GM13976 (cell line): ENCODE data around the gene DYNC1LI2.
A peak's percentile ranks its signal among the peaks of the same experiment; 100 is the strongest.

Source experiments
- DNase-seq: peaks from one replicate; pipeline ENCODE4 v3.0.0; 2012; ENCODE audit warnings: low spot score
- in situ Hi-C: fragments of 300-500 bp; cut with MboI; formaldehyde crosslinking; loops from one replicate; pipeline ENCODE4 v1.12.0; 2022; ENCODE audit warnings: low sequenced_read_pairs, mixed read lengths, inconsistent platforms; ENCODE audit not compliant: unreplicated experiment
- TF ChIP-seq, protein P1 (sequence below): IDR thresholded peaks from 2 replicates; pipeline ENCODE4 v1.5.1; 2012; ENCODE audit warnings: borderline replicate concordance, mild to moderate bottlenecking; ENCODE audit not compliant: insufficient read depth; ENCODE audit errors: extremely low read depth, missing control alignments, control extremely low read depth

DYNC1LI2 gene

DNA sequence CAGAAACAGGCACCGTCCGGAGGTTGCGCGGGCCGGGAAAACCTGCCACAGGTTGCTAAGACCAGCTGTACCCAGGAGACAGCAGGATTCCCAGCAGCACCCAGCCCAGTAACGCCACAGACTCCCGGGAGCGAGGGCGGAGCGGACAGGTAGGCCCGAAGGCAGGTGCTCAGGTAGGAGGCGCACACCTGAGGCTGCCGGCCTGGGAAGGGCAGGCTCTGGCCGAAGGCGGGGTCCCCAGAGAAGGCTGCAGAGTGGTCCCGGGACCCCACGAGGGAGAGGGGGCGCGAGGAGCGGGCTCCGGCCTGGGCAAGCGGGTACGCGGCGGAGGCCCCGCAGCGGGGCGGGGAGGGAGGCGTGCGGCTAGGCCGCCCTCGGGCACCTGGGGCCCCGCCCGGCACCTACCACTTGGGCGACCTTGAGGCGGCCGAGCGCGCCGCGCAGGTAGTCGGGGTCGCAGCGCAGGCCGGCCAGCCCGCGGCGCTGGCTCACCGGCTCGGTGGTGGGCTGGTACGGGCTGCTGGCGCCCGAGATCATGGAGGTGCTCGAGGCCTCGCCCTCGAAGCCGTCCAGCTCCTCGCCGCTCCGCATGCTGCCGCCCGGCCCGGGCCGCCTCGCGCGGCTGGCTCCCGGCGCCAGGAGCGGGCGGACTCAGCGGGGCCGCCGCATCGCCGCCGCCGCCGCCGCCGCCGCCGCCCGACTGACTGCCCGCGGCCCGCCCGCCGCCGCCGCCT, 55.3 kb downstream of the DYNC1LI2 start:
- no peak for DNase-seq
- in situ Hi-C loops = no loop called here

DNA sequence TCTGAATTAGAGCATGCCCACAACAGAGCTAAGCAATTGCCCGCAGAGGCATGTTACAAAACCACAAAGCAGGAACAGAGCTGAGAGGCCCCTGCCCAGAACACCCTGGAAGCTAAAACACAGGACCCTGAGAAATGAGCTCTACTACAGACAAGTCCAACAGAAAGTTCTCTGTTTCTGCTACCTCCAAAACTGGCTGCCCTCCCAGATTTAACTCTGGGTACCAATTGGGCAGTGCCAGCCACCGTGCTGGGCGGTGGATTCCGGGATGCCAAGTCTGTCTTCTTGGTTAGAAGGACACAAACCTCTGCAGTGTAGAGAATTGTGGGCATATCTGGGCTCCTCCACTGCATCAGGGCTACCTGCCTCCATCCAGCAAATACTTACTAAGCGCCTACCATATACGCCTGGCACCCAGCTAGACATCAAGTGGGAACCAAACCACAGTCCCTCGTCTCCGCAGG, 55.9 kb downstream of the DYNC1LI2 start:
- no peak for DNase-seq
- in situ Hi-C loops = no loop called here
- TF ChIP-seq, protein P1, sequence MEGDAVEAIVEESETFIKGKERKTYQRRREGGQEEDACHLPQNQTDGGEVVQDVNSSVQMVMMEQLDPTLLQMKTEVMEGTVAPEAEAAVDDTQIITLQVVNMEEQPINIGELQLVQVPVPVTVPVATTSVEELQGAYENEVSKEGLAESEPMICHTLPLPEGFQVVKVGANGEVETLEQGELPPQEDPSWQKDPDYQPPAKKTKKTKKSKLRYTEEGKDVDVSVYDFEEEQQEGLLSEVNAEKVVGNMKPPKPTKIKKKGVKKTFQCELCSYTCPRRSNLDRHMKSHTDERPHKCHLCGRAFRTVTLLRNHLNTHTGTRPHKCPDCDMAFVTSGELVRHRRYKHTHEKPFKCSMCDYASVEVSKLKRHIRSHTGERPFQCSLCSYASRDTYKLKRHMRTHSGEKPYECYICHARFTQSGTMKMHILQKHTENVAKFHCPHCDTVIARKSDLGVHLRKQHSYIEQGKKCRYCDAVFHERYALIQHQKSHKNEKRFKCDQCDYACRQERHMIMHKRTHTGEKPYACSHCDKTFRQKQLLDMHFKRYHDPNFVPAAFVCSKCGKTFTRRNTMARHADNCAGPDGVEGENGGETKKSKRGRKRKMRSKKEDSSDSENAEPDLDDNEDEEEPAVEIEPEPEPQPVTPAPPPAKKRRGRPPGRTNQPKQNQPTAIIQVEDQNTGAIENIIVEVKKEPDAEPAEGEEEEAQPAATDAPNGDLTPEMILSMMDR = no peak

More for the DNA sequence above, 55.3 kb downstream of the DYNC1LI2 start:
- TF ChIP-seq, protein P1 = peak; percentile 5

DNA sequence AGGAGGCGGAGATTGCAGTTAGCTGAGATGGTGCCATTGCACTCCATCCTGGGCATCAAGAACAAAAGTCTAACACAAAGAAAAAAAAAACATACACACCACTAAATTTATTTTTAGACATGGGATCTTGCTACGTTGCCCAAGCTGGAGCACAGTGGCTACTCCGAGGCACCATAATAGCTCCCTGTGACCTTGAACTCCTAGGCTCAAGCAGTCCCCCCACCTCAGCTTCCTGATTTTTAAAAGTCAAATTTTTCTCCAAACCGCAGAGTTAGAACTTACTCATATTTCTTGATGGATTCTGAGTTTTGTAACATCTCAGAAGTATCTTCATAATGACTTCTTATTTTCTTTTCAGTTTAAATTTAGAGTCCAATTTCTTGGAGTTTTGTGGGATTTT, 58.3 kb downstream of the DYNC1LI2 start:
- TF ChIP-seq, protein P1 = no peak
- in situ Hi-C loops = no loop called here
- no peak for DNase-seq

DNA sequence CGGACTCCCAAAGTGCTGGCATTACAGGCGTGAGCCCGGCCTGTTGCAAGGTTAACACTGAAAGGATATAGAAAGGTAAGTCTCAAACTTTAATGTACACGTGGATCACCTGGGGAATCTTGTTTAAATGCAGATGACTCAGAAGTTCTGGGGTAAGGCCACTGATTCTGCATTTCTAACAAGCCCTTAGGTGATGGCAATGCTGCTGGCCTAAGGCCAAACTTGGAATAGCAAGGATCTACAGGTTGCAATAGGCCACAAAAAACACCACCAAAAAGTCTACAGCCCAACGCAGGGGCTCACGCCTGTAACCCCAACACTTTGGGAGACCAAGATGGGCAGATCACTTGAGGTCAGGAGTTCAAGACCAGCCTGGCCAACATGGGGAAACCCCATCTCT, 59.1 kb downstream of the DYNC1LI2 start:
- DNase-seq = no peak
- in situ Hi-C loops = no loop called here
- TF ChIP-seq, protein P1 = no peak

DNA sequence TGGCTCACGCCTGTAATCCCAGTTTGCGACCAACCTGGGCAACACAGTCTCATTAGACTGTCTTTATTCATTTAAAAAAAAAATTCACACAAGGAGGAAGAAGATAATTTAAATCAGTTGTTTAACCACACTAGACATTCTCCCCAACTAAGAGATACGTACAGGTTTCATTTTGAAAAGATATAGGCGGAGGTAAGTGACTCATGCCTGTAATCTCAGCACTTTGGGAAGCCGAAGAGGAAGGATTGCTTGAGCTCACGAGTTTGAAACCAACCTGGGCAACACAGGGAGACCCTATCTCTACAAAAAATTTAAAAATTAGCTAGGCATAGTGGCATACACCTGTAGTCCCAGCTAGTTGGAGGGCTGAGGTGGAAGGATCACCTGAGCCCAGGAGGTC, 60.2 kb downstream of the DYNC1LI2 start:
- in situ Hi-C loops = no loop called here
- TF ChIP-seq, protein P1 = no peak
- no peak for DNase-seq

DNA sequence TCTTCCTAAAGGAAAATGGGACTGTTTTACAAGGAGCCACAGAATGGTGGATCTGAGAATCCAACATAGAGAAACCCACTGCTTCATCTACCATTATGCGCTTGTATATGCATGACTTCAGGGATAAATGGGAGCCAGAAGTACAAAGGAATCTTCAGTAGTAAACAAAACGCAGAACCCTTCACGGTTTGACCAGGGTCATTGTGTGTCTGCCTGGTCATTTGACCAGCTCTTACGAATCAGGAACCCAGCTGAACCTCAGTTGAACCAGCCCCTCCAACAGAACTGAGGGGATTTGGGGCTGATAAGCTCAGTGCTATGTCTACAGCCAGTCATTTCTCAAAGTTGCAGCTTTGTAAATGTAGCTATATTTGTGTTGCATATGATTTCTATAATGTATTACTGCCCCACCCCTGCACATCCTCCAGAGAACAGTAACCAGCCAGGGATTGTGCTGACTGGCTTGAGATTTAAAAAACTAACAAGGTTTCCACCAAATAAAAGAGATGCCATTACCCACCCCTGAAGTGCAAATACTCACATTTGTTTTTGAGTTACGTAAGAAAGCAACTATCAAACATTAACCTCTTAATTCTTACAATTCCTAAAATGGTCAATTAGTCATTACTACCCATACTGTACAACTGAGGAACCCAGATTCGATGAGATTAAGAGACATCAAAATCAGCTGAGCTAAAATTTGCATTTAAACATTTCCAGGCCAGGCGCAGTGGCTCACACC, 61.1 kb downstream of the DYNC1LI2 start:
- DNase-seq = no peak
- in situ Hi-C loops = no loop called here
- TF ChIP-seq, protein P1 = no peak
